Measurements from ENCODE around the gene UNG.
"Not testable (repeated sequence)": the region's sequence is repeated elsewhere in the genome, so short reads cannot be mapped to it uniquely, and the experiment has no call there.

Gene UNG

DNA sequence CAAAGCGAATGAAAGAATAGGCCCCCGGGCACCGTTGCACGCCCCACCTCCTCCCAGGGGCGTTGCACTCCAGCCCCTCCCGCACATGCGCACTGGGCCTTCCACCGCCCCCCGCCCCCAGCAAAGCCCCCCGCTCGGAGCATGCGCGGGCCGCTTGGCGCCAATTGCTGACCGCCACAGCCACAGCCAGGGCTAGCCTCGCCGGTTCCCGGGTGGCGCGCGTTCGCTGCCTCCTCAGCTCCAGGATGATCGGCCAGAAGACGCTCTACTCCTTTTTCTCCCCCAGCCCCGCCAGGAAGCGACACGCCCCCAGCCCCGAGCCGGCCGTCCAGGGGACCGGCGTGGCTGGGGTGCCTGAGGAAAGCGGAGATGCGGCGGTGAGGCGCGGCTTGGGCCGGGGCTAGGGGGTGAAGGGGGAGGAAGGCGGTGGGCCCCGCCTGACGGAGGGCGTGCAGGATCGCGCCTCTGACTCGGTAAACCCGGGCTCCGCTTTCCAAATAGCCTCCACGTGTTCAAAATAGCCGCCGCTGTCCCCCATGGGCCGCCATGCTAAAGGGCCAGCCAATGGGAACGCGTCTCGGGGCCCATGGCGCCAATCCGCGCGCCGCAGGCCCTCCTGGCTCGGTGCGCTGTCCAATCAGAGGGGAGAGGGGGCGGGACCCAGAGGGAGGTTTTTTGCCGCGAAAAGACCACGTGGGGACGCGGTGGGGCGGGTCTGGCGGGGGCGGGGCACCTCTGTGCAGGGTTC, at the start of gene UNG:
UNG (plus strand) TSS at position 163 of the 748 bp plus-strand sequence; CDS start at position 246, 83 bp downstream.
- DNase-seq, result peak; percentile 99

- DNase-seq, result not testable (repeated sequence)
Observed at GRCh38 chr12:109048706-109049105, 48.7 kb upstream of the UNG start.

- not testable (repeated sequence) for DNase-seq
Observed at GRCh38 chr12:109049794-109050193, 47.6 kb upstream of the UNG start.

- DNase-seq, result no peak
Observed at GRCh38 chr12:109052097-109052413, 45.3 kb upstream of the UNG start.

GRCh38 chr12:109052414-109053323, 44.7 kb upstream of the UNG start, which contains the start of gene USP30:
Gene USP30 (plus strand): TSS chr12:109052576. CDS start chr12:109052679, 103 bp downstream.
- DNase-seq, result peak; percentile 97

GRCh38 chr12:109053382-109054123, 43.8 kb upstream of the UNG start:
- no peak for DNase-seq

DNA sequence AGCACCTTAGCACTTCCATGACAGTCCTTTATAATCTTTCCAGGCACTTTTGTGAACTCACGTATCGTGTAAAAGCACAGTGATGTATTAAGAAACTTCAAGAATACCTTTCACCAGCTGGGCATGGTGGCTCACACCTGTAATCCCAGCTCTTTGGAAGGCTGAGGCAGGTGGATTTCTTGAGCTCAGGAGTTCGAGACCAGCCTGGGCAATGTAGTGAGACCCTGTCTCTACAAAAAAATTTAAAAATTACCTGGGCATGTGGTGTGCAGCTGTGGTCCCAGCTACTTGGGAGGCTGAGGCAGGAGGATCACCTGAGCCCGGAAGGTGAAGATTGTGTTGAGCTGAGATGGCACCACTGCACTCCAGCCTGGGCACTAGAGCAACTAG, 43.3 kb upstream of the UNG start:
- not testable (repeated sequence) for DNase-seq

DNA sequence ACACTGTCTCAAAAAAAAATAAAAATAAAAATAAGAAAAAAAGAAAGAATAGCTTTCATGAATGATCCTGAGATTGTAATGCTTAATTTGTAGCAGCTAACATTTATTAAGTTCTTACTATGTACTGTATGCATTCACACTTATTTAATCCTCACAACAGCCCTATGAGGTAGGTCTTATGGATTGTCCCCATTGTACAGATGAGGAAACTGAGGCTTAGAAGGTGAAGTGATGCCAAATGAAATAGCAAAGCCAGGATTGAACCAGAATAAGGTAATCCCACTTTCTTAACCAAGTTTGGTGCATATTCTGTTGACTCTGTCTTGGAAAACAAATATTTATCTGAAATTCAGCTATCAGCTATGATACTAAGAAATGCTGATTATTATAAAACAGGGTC, 42.9 kb upstream of the UNG start:
- no peak for DNase-seq

DNA sequence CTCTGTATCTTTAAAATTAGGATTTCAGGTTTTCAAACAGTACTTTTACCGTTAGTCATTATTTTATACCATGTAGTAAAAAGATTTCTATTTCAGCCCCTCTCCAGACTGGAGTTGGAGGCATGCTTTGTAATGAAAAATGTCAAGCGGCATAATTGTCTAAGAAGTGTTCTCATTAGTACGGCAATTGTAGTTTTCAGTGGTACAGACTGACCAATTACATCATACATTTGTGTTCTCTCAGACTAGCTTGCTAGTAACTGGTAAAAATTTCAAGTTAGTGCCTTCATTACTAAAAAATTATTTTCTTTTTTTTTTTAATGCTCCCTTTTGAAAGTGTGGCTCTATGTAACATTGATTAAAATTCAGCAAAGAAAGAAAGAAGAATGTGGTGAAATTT, 40.5 kb upstream of the UNG start:
- DNase-seq, result no peak

DNA sequence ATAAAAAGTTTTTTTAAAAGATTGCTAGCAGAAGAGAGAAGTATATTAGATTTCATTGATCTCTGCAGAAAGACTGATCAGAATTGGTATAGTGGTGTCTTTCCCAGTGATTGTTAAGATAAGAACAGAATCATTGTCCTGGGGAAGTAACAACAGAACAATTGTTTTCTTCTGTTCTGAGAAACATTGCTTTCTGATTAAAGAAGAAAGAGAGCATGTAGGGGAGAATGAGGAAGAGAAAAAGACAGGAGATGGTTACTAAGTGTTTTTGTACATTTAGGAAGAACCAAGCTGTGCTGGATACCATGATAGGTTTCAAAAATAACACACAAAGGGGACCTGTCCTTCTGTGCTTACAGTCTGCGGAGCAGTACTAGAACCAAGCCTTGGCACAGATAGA, 40.0 kb upstream of the UNG start:
- DNase-seq, result no peak

DNA sequence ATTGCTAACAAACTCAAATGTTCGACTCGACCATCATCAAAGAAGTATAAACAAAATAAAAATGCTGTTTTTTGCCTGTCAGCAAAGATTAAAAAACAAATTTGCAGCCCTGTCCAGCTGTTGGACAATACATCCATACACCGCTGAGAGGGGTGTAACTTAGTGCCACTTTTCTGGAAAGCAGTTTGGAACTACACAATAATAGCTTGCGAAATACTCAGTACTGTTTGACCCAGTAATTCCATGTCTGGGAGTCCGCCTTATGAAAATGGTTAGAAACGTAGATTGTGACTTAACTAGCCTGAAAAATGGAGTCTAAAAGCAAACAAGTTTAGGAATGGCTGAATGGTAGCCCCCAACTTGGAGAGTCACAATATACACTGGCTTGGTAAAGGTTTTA, 38.6 kb upstream of the UNG start:
- no peak for DNase-seq

DNA sequence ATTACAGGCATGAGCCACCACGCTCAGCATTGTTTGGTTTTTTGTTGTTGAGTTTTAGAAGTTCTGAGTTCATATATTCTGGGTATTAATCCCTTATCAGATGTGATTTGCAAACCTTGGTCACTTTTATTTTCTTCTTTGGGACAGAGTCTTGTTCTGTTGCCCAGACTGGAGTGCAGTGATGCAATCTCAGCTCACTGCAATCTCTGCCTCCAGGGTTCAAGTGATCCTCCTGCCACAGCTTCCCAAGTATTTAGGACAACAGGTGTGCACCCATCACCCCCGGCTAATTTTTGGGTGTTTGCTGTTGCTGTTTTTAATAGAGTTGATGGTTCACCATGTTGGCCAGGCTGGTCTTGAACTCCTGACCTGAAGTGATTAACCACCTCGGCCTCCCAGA, 33.3 kb upstream of the UNG start:
- DNase-seq, result no peak

GRCh38 chr12:109065154-109065852, 32.1 kb upstream of the UNG start:
- no peak for DNase-seq

GRCh38 chr12:109065853-109066193, 31.6 kb upstream of the UNG start:
- no peak for DNase-seq

DNA sequence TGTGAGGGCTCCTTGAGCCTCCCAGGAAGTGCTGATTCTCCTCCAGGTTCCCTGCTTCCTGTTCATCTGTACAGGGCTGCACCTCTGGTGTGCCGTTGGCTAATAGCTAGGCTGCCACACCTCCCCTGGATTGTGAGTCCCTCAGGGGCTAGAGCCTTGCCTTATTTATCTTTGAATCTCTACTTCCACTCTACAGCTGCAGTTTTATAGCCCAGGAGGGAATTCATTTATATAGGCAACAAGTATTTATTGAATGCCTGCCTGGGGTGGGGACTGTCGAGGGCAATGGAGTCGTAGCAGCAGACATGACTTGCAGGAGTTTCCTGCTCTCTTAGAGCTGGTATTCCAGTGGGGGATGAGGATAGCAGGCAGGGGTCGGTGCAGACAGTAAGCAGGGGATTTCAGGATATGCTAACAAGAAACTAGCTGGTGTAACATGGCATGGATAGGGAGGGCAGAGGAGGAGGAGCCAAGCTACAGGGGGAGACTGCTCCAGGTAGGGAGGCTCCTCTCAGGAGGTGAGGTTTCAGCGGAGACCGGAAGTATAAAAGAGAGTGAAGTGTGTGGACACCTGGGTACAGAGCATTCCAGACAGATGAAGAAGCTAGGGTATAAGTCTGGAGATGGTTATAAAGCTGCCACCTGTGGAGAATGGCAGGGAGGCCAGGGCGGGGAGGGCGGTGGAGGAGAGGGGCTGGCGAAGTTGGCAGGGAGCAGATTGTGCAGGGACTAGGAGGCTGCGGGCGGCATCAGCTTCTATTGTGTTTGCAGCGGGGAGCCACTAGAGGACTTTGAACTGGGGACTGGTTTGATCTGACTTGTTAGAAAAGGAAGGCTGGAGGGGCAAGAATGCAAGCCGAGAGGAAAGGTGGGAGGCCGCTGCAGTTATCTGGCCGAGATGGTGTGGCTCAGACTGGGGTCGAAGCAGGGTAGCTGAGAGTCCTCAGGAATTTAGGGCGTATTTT, 27.8 kb upstream of the UNG start:
- no peak for DNase-seq

DNA sequence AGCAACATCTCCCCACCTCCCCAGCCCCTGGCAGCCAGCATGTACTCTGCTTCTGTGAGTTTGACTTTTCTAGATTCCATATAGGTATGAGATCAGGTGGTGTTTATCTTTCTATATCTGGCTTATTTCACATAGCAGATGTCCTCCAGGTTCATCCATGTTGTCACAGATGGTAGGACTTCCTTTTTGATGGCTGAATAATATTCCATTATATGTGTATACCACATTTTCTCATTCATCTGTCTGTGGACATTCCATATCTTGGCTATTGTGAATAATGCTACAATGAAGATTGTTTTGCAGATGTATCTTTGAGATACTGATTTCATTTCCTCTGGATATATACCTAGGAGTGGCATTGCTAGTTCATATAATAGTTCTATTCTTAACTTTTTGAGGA, 22.5 kb upstream of the UNG start:
- no peak for DNase-seq

DNA sequence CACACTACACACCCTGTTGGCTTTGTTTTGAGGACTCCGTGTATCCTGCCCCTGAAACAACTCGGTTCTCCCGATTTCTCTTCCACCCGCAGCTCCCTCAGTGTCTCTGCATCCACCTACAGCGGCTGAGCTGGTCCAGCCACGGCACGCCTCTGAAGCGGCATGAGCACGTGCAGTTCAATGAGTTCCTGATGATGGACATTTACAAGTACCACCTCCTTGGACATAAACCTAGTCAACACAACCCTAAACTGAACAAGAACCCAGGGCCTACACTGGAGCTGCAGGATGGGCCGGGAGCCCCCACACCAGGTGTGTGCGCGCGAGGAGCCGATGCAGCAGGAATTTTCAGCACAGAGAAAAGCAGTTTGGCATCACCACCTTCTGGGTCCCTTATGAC, 14.6 kb upstream of the UNG start:
- DNase-seq, result no peak

DNA sequence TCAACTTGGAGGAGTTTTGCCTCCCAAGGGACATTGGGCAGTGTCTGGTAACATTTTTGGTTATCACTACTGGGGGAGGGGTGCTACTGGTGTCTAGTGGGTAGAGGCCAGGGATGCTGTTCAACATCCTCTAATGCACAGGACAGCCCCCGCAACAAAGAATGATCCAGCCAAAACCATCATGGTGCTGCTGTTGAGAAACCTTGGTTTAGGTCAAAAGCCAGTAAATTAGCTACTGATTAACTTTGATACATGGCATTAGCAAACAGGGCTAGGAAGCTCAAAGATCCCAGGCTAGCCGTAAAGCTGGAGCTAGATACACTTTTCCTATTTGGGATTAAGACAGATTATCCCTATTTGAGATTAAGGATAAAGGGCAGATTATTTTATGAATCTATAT, 13.0 kb upstream of the UNG start:
- no peak for DNase-seq

- DNase-seq, result no peak
Observed at GRCh38 chr12:109085590-109085989, 11.8 kb upstream of the UNG start.

- DNase-seq, result no peak
Observed at GRCh38 chr12:109087250-109087649, 10.1 kb upstream of the UNG start.

DNA sequence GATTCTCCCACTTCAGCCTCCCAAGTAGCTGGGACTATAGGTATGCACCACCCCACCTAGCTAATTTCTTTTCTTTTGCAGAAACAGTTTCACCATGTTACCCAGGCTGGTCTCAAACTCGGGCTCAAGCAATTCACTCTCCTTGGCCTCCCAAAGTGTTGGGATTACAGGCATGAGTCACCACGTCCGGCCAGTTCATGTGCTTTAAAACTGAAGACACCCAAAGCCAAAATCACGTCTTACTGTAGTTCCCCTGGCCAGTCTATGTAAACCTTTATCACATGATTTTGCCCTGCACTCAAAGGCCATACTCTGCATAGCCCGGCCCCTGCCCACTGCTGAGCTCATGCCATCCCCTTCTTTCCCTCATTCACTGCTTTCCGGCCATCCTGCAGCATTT, 8.6 kb upstream of the UNG start:
- no peak for DNase-seq

DNA sequence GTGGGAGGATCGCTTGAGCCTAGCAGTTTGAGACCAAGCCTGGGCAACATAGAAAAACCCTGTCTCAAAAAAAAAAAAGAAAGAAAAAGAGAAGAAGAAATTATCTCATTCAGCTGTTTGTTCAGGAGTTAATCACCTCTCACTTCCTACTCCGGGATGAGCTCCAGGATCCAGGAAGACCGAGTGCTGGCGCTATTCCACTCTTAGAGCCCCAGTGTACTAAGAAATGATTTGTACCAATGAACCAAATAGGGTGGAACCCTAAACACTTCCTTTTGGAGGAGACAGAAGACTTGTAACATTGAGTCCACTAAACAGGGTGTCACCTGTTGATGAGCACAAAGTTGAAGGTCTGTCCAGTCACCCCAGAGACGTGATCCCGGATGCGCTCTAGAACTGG, 7.7 kb upstream of the UNG start:
- DNase-seq, result no peak

Data from eye (tissue), 1 donor.